Skeletal muscle satellite cell (primary cell): ENCODE measurements around the gene ATRIP.
"Not testable (repeated sequence)": the region's sequence is repeated elsewhere in the genome, so short reads cannot be mapped to it uniquely, and the experiment has no call there.

Source experiments
- H3K27me3 ChIP-seq: 2 replicates; pipeline ENCODE4 v1.7.0; 2013; ENCODE audit warnings: low read length; ENCODE audit not compliant: control insufficient read depth, insufficient read depth
- H3K36me3 ChIP-seq: 2 replicates; pipeline ENCODE4 v1.7.0; 2013; ENCODE audit warnings: mild to moderate bottlenecking, control low read depth, low read length; ENCODE audit not compliant: insufficient read depth
- H3K4me1 ChIP-seq: 2 replicates; pipeline ENCODE4 v1.7.0; 2013; ENCODE audit warnings: low read length; ENCODE audit not compliant: control insufficient read depth, insufficient read depth
- H3K4me2 ChIP-seq: 2 replicates; pipeline ENCODE4 v1.7.0; 2013; ENCODE audit warnings: mild to moderate bottlenecking, low read length
- H3K4me3 ChIP-seq: 2 replicates; pipeline ENCODE4 v1.7.0; 2013; ENCODE audit warnings: low read length
- H3K9ac ChIP-seq: 2 replicates; pipeline ENCODE4 v1.7.0; 2013; ENCODE audit warnings: mild to moderate bottlenecking, low read depth, low read length, moderate library complexity
- H3K9me3 ChIP-seq: replicated peaks from 2 replicates; pipeline ENCODE4 v1.7.0; 2013; ENCODE audit warnings: mild to moderate bottlenecking, control low read depth, low read length

The ATRIP gene

DNA sequence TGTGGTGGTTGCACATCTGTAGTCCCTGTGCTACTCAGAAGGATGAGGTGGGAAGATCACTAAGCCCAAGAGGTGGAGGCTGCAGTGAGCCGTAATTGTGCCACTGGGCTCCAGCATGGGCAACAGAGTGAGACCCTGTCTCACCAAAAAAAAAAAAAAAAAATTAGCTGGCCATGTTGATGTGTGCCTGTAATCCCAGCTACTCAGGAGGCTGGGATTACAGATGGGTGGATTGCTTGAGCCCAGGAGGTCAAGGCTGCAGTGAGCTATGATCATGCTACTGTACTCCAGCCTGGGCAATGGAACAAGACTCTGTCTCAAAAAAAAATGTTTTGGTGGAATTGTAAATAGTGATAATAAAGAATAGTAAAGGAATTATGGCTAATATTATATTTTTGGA lies 9.9 kb downstream of the ATRIP start:
- Histone ChIP-seq H3K9me3 (no peaks in the 10 kb centered on the region), H3K36me3 (peaks cover 48% of the 10 kb centered on the region), H3K4me3 (no peak overlapping the region), H3K4me1 (no peaks in the 10 kb centered on the region), H3K27me3 (no peaks in the 10 kb centered on the region), H3K4me2 (no peak overlapping the region), H3K9ac (no peak overlapping the region)

- H3K9ac ChIP-seq, result no peak overlapping the region
- no peaks in the 10 kb centered on the region for H3K4me1 ChIP-seq
- H3K4me3 ChIP-seq, result no peak overlapping the region
- no peaks in the 10 kb centered on the region for H3K9me3 ChIP-seq
- no peak overlapping the region for H3K4me2 ChIP-seq
- H3K36me3 ChIP-seq, result peaks cover 43% of the 10 kb centered on the region
- H3K27me3 ChIP-seq, result no peaks in the 10 kb centered on the region
Observed at GRCh38 chr3:48459331-48459730, 12.8 kb downstream of the ATRIP start.

- H3K36me3 ChIP-seq, result peaks cover 40% of the 10 kb centered on the region
- H3K27me3 ChIP-seq, result no peaks in the 10 kb centered on the region
- H3K4me3 ChIP-seq, result no peak overlapping the region
- no peak overlapping the region for H3K4me2 ChIP-seq
- peaks cover 2% of the 10 kb centered on the region for H3K4me1 ChIP-seq
- H3K9me3 ChIP-seq, result no peaks in the 10 kb centered on the region
- no peak overlapping the region for H3K9ac ChIP-seq
Observed at GRCh38 chr3:48459773-48460516, 13.4 kb downstream of the ATRIP start.

- no peaks in the 10 kb centered on the region for H3K9me3 ChIP-seq
- peaks cover 40% of the 10 kb centered on the region for H3K36me3 ChIP-seq
- H3K4me1 ChIP-seq, result peaks cover 6% of the 10 kb centered on the region
- H3K4me2 ChIP-seq, result no peak overlapping the region
- H3K9ac ChIP-seq, result no peak overlapping the region
- no peak overlapping the region for H3K4me3 ChIP-seq
- no peaks in the 10 kb centered on the region for H3K27me3 ChIP-seq
Observed at GRCh38 chr3:48460517-48460902, 14.0 kb downstream of the ATRIP start.

GRCh38 chr3:48461767-48462166 lies 15.2 kb downstream of the ATRIP start:
- not testable (repeated sequence) for H3K4me2 ChIP-seq, H3K4me3 ChIP-seq, H3K9me3 ChIP-seq, H3K27me3 ChIP-seq, H3K9ac ChIP-seq
- H3K36me3 ChIP-seq, result peaks cover 42% of the 10 kb centered on the region
- peaks cover 18% of the 10 kb centered on the region for H3K4me1 ChIP-seq

- no peak overlapping the region for H3K9ac ChIP-seq
- peaks cover 36% of the 10 kb centered on the region for H3K4me1 ChIP-seq
- H3K4me2 ChIP-seq, result no peak overlapping the region
- peaks cover 51% of the 10 kb centered on the region for H3K36me3 ChIP-seq
- no peak overlapping the region for H3K4me3 ChIP-seq
- H3K27me3 ChIP-seq, result no peaks in the 10 kb centered on the region
- H3K9me3 ChIP-seq, result no peaks in the 10 kb centered on the region
Observed at GRCh38 chr3:48463703-48464102, 17.2 kb downstream of the ATRIP start.

- peaks cover 49% of the 10 kb centered on the region for H3K36me3 ChIP-seq
- H3K27me3 ChIP-seq, result no peaks in the 10 kb centered on the region
- no peak overlapping the region for H3K4me2 ChIP-seq
- H3K9ac ChIP-seq, result peak overlapping the region; percentile 66
- H3K4me3 ChIP-seq, result no peak overlapping the region
- H3K4me1 ChIP-seq, result peaks cover 47% of the 10 kb centered on the region
- no peaks in the 10 kb centered on the region for H3K9me3 ChIP-seq
Observed at GRCh38 chr3:48464713-48465221, 18.2 kb downstream of the ATRIP start.

DNA sequence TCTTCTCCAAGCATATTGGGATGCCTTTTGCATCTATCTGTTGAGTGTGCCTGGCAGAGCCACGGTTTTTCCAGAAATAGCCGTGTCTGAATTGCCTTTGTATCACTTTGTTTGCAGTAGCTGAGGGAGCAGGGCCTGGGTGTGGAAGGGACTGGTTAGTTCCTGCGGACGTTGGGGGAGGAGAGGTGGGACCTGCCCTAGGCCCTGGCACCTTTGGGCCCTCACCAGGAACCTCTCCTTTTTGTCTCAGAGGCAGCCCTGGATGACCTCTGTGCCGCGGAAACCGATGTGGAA lies 18.6 kb downstream of the ATRIP start:
- no peaks in the 10 kb centered on the region for H3K27me3 ChIP-seq
- peak overlapping the region; percentile 61 for H3K4me2 ChIP-seq
- no peaks in the 10 kb centered on the region for H3K9me3 ChIP-seq
- peaks cover 50% of the 10 kb centered on the region for H3K36me3 ChIP-seq
- H3K4me3 ChIP-seq, result no peak overlapping the region
- H3K4me1 ChIP-seq, result peaks cover 51% of the 10 kb centered on the region
- H3K9ac ChIP-seq, result peak overlapping the region; percentile 66

- H3K9ac ChIP-seq, result peak overlapping the region; percentile 93
- H3K4me3 ChIP-seq, result peak overlapping the region; percentile 68
- no peaks in the 10 kb centered on the region for H3K27me3 ChIP-seq
- no peaks in the 10 kb centered on the region for H3K9me3 ChIP-seq
- H3K4me1 ChIP-seq, result peaks cover 55% of the 10 kb centered on the region
- H3K4me2 ChIP-seq, result peak overlapping the region; percentile 86
- peaks cover 44% of the 10 kb centered on the region for H3K36me3 ChIP-seq
Observed at GRCh38 chr3:48465531-48466378, 19.2 kb downstream of the ATRIP start.

GRCh38 chr3:48466386-48467109 lies 20.0 kb downstream of the ATRIP start:
- peak overlapping the region; percentile 86 for H3K4me2 ChIP-seq
- peaks cover 55% of the 10 kb centered on the region for H3K4me1 ChIP-seq
- peak overlapping the region; percentile 93 for H3K9ac ChIP-seq
- H3K36me3 ChIP-seq, result peaks cover 39% of the 10 kb centered on the region
- no peaks in the 10 kb centered on the region for H3K27me3 ChIP-seq
- peak overlapping the region; percentile 68 for H3K4me3 ChIP-seq
- H3K9me3 ChIP-seq, result no peaks in the 10 kb centered on the region

- peak overlapping the region; percentile 86 for H3K4me2 ChIP-seq
- H3K9ac ChIP-seq, result peak overlapping the region; percentile 93
- H3K36me3 ChIP-seq, result peaks cover 39% of the 10 kb centered on the region
- H3K4me3 ChIP-seq, result peak overlapping the region; percentile 68
- H3K4me1 ChIP-seq, result peaks cover 58% of the 10 kb centered on the region
- H3K9me3 ChIP-seq, result no peaks in the 10 kb centered on the region
- H3K27me3 ChIP-seq, result no peaks in the 10 kb centered on the region
Observed at GRCh38 chr3:48467110-48467454, 20.5 kb downstream of the ATRIP start.
